Left ventricle myocardium inferior (tissue), 1 donor: ENCODE results near the gene CNIH3. TPM values are rescaled to one million over a fixed set of nuclear protein-coding genes. Genes with fewer than 3 reads are reported as not detected.

Experiments
- DNase-seq: peaks from one replicate; pipeline ENCODE4 v3.0.0-alpha.2; 2020
- H3K27ac ChIP-seq: fragments of 200-600 bp; replicated peaks from 2 replicates; pipeline ENCODE4 v1.8.0; 2021
- H3K27me3 ChIP-seq: fragments of 200-600 bp; 2 replicates; pipeline ENCODE4 v1.8.0; 2021; ENCODE audit warnings: low read depth
- H3K36me3 ChIP-seq: fragments of 200-600 bp; 2 replicates; pipeline ENCODE4 v1.8.0; 2021
- H3K4me1 ChIP-seq: fragments of 200-600 bp; 2 replicates; pipeline ENCODE4 v1.8.0; 2021
- H3K4me3 ChIP-seq: fragments of 200-600 bp; 2 replicates; pipeline ENCODE4 v1.8.0; 2021; ENCODE audit warnings: mild to moderate bottlenecking, moderate library complexity
- H3K9me3 ChIP-seq: fragments of 200-600 bp; replicated peaks from 2 replicates; pipeline ENCODE4 v1.8.0; 2021
- CTCF ChIP-seq: fragments of 200-600 bp; IDR thresholded peaks from 2 replicates; pipeline ENCODE4 v1.8.0; 2021; ENCODE audit warnings: antibody characterized with exemption, mild to moderate bottlenecking, borderline replicate concordance
- intact Hi-C: fragments of 100-400 bp; cut with micrococcal nuclease; formaldehyde crosslinking; loops from one replicate; pipeline ENCODE4 v1.11.0; 2022
- total RNA-seq: library from RNA; stranded (reverse); fragmentation: NEBNext Ultra II Directional; extraction: Animal tissue kit (Norgen Biotek cat#: 25700); gene quantifications from one replicate; pipeline ENCODE4 v1.2.1, GENCODE V29; 2021
- donor health status: DM: no; HTN: yes; CAD: no; lungs with severe emphysema.

CNIH3 gene
- total RNA-seq, 1 donor from 2014 or later: 1.1 TPM

- no peak for TF ChIP-seq CTCF
- no peaks in the 10 kb centered on the region for H3K4me1 ChIP-seq
- H3K27ac ChIP-seq: no peak overlapping the region
- H3K9me3 ChIP-seq: no peaks in the 10 kb centered on the region
- no peak overlapping the region for H3K4me3 ChIP-seq
- DNase-seq: no peak
- H3K27me3 ChIP-seq: peaks cover 84% of the 10 kb centered on the region
- H3K36me3 ChIP-seq: no peaks in the 10 kb centered on the region
- intact Hi-C loops: no loop called here
Observed at GRCh38 chr1:224622831-224623230, 6.7 kb downstream of the CNIH3 start.

GRCh38 chr1:224623310-224623714, 7.2 kb downstream of the CNIH3 start:
- no peak for TF ChIP-seq CTCF
- no peak for DNase-seq
- H3K36me3 ChIP-seq: no peaks in the 10 kb centered on the region

GRCh38 chr1:224623743-224624333, 7.7 kb downstream of the CNIH3 start:
- Histone ChIP-seq H3K4me1 (no peaks in the 10 kb centered on the region), H3K9me3 (no peaks in the 10 kb centered on the region), H3K27me3 (peaks cover 74% of the 10 kb centered on the region), H3K36me3 (no peaks in the 10 kb centered on the region), H3K27ac (no peak overlapping the region), H3K4me3 (no peak overlapping the region)
- no peak for DNase-seq
- TF ChIP-seq CTCF: no peak
- intact Hi-C loops: no loop called here

More at GRCh38 chr1:224623310-224623714, 7.2 kb downstream of the CNIH3 start:
- intact Hi-C loops: no loop called here
- no peak overlapping the region for H3K4me3 ChIP-seq
- H3K27me3 ChIP-seq: peaks cover 79% of the 10 kb centered on the region
- no peaks in the 10 kb centered on the region for H3K9me3 ChIP-seq
- H3K4me1 ChIP-seq: no peaks in the 10 kb centered on the region
- H3K27ac ChIP-seq: no peak overlapping the region

- no peaks in the 10 kb centered on the region for H3K9me3 ChIP-seq
- H3K36me3 ChIP-seq: no peaks in the 10 kb centered on the region
- H3K27me3 ChIP-seq: peaks cover 68% of the 10 kb centered on the region
- no peak for TF ChIP-seq CTCF
- H3K4me3 ChIP-seq: no peak overlapping the region
- DNase-seq: no peak
- H3K4me1 ChIP-seq: no peaks in the 10 kb centered on the region
- intact Hi-C loops: no loop called here
- H3K27ac ChIP-seq: no peak overlapping the region
Observed at GRCh38 chr1:224624432-224624831, 8.3 kb downstream of the CNIH3 start.

GRCh38 chr1:224626042-224626441, 9.9 kb downstream of the CNIH3 start:
- Histone ChIP-seq H3K27ac (no peak overlapping the region), H3K4me1 (no peaks in the 10 kb centered on the region), H3K27me3 (peaks cover 52% of the 10 kb centered on the region), H3K36me3 (no peaks in the 10 kb centered on the region), H3K4me3 (no peak overlapping the region), H3K9me3 (no peaks in the 10 kb centered on the region)
- no peak for DNase-seq
- intact Hi-C loops: no loop called here
- TF ChIP-seq CTCF: no peak
